RWPE1 (cell line): Measurements from ENCODE around the gene HIC1.
A peak's percentile ranks its signal among the peaks of the same experiment; 100 is the strongest.

ENCODE experiments used
- CTCF ChIA-PET: fragments of 350-600 bp; sonication (Branson Sonifier 250); formaldehyde crosslinking; extraction: SDS; loops from one replicate; lab custom pipeline; 2021; lab: Yijun Ruan, JAX
- POLR2A ChIA-PET: fragments of 400-600 bp; formaldehyde crosslinking; extraction: SDS; loops from one replicate; lab custom pipeline; 2020; ENCODE audit warnings: antibody characterized with exemption; ENCODE audit not compliant: low non-redundant PET; lab: Yijun Ruan, JAX
- DNase-seq: peaks from one replicate; pipeline ENCODE4 v3.0.0; 2012; ENCODE audit warnings: low spot score
- H3K27ac ChIP-seq: fragments of 450-650 bp; 2 replicates; pipeline ENCODE4 v1.5.1; 2017
- CTCF ChIP-seq: fragments of 450-650 bp; conservative IDR thresholded peaks from 2 replicates; pipeline ENCODE4 v1.5.1; 2017; ENCODE audit warnings: low read depth, mild to moderate bottlenecking

HIC1 gene

GRCh38 chr17:2044263-2044894 lies 10.5 kb upstream of the HIC1 start:
- ChIA-PET CTCF (interaction anchor here (0.6 to 2.3 kb wide), 3 partner anchors 10 to 200 kb away, joined by 4 to 6 read pairs (median 5); partner anchors contain the start of gene HIC1), POLR2A (interaction anchor here (0.6 kb wide), 1 partner anchor 13 kb away, joined by 4 read pairs; no protein-coding TSS in a partner anchor)
- TF ChIP-seq CTCF: no peak
- peak overlapping the region; percentile 83 for H3K27ac ChIP-seq
- DNase-seq: no peak

GRCh38 chr17:2047590-2047989 lies 7.3 kb upstream of the HIC1 start:
- no peak for TF ChIP-seq CTCF
- no peak for DNase-seq
- POLR2A ChIA-PET: no interaction called here
- CTCF ChIA-PET: interaction anchor here (0.6 kb wide), 2 partner anchors 167 to 197 kb away, joined by 3 read pairs; no protein-coding TSS in a partner anchor
- H3K27ac ChIP-seq: no peak overlapping the region

GRCh38 chr17:2048805-2049204 lies 6.1 kb upstream of the HIC1 start:
- ChIA-PET POLR2A (no interaction called here), CTCF (interaction anchor here (0.5 kb wide), 1 partner anchor 288 kb away, joined by 4 read pairs; the partner anchor contains the start of gene TSR1)
- no peak overlapping the region; the same call in 1 of the 2 replicates for H3K27ac ChIP-seq
- DNase-seq: no peak
- TF ChIP-seq CTCF: no peak

- ChIA-PET CTCF (interaction anchor here (2.7 kb wide), 1 partner anchor 195 kb away, joined by 16 read pairs; no protein-coding TSS in a partner anchor), POLR2A (no interaction called here)
- peak; percentile 71 for DNase-seq
- peak overlapping the region; percentile 62 for H3K27ac ChIP-seq
- TF ChIP-seq CTCF: no peak
Observed at GRCh38 chr17:2049333-2050299, 5.3 kb upstream of the HIC1 start.

GRCh38 chr17:2050300-2051060 lies 4.4 kb upstream of the HIC1 start:
- ChIA-PET POLR2A (no interaction called here), CTCF (interaction anchor here (2.7 kb wide), 1 partner anchor 194 kb away, joined by 16 read pairs; no protein-coding TSS in a partner anchor)
- peak; percentile 71 for DNase-seq
- peak overlapping the region; percentile 62 for H3K27ac ChIP-seq
- no peak for TF ChIP-seq CTCF
